Fibroblast of skin of right quadriceps (primary cell): ENCODE measurements around the gene ZSWIM7.

Experiments used
- DNase-seq: peaks from one replicate; pipeline ENCODE4 v3.0.0-alpha.2; 2013

ZSWIM7 gene

DNA sequence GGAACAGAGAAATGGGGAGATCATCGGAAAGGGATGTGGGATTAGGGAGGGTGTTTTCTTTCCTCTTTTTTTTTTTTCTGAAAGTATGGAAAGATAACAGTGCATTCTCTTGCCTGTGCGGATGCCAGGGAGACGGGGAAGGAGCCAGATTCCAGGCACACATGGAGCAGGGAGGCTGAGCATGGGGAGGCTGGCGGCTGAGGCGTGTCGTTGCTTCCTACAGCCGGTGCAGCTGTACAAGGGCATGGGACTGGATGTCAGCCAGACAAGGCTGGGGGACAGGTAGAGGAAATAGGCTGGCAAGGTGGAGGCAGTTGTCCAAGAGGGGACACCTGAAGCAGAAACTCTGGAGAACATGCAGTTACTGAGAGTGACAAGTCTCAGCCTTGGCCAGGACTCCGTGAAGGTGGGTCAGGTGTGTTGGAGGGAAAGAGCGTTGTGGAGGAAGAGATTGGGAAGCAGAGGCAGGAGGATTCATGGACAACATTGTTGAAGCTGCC is 71.2 kb downstream of the ZSWIM7 start:
- no peak for DNase-seq
